ENCODE results near the gene TOR1A.

Gene TOR1A

DNA sequence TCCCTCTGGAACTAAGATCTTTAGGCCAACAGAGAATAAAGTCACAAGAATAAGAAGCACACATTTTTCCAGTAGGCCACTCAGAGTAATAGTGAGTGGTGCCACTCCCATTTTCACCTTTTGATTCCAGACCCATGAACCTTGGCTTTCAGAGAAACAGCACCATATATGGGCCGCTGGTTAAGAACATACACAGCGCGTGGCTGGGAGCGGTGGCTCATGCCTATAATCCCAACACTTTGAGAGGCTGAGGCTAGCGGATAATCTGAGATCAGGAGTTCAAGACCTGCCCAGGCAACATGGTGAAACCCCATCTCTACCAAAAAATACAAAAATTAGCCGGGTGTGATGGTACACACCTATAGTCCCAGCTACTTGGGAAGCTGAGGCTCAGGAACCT, 55.5 kb downstream of the TOR1A start:
- H3K79me2 ChIP-seq (ENCODE audit: insufficient read depth, low read depth): no peaks in the 10 kb centered on the region
- H3K9ac ChIP-seq: no peak overlapping the region
- no peaks in the 10 kb centered on the region for H4K20me1 ChIP-seq (ENCODE audit: insufficient read depth)
- H3K4me3 ChIP-seq (IDR thresholded peaks at IDR 0.05; ENCODE audit: insufficient read depth, low read depth, low read length): no peak overlapping the region
- H3K36me3 ChIP-seq (ENCODE audit: insufficient read depth): no peaks in the 10 kb centered on the region
- peaks cover 17% of the 10 kb centered on the region for H3K4me1 ChIP-seq (ENCODE audit: low read depth, poor library complexity, severe bottlenecking)
- TF ChIP-seq, protein P1, sequence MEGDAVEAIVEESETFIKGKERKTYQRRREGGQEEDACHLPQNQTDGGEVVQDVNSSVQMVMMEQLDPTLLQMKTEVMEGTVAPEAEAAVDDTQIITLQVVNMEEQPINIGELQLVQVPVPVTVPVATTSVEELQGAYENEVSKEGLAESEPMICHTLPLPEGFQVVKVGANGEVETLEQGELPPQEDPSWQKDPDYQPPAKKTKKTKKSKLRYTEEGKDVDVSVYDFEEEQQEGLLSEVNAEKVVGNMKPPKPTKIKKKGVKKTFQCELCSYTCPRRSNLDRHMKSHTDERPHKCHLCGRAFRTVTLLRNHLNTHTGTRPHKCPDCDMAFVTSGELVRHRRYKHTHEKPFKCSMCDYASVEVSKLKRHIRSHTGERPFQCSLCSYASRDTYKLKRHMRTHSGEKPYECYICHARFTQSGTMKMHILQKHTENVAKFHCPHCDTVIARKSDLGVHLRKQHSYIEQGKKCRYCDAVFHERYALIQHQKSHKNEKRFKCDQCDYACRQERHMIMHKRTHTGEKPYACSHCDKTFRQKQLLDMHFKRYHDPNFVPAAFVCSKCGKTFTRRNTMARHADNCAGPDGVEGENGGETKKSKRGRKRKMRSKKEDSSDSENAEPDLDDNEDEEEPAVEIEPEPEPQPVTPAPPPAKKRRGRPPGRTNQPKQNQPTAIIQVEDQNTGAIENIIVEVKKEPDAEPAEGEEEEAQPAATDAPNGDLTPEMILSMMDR (conservative IDR thresholded peaks at IDR 0.05; ENCODE audit: low read depth, low read length): no peak
- H3K27ac ChIP-seq: no peak overlapping the region
- no peaks in the 10 kb centered on the region; the same call in 1 of the 2 replicates for H3K27me3 ChIP-seq (ENCODE audit: insufficient read depth, low read depth)
- H2AFZ ChIP-seq (ENCODE audit: low read depth): no peak overlapping the region
- no peak overlapping the region for H3K4me2 ChIP-seq

DNA sequence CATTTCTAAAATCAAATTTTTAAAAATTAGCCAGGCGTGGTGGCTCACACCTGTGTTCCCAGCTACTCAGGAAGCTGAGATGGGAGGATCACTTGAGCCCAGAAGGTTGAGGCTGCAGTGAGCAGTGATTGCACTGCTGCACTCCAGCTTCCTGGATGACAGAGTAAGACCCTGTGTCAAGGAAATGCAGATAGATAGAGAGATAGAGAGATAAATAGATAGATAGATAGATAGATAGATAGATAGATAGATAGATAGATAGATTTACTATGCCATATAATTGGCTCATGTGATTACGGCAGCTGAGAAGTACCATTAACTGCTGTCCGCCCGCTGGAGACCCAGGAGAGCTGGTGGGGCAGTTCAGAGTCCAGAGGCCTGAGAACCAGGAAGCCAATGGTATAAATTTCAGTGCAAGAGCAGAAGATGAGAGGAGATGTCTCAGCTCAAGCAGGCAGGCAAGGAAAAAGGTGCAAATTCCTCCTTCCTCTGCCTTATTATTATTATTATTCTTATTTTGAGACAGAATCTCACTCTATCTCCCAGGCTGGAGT, 58.1 kb downstream of the TOR1A start:
- Histone ChIP-seq H3K79me2 (ENCODE audit: insufficient read depth, low read depth) (no peaks in the 10 kb centered on the region), H3K4me3 (IDR thresholded peaks at IDR 0.05; ENCODE audit: insufficient read depth, low read depth, low read length) (no peak overlapping the region), H3K9ac (no peak overlapping the region), H3K27me3 (ENCODE audit: insufficient read depth, low read depth) (no peaks in the 10 kb centered on the region), H3K4me2 (no peak overlapping the region), H2AFZ (ENCODE audit: low read depth) (no peak overlapping the region), H4K20me1 (ENCODE audit: insufficient read depth) (no peaks in the 10 kb centered on the region), H3K27ac (no peak overlapping the region), H3K4me1 (ENCODE audit: low read depth, poor library complexity, severe bottlenecking) (peaks cover 21% of the 10 kb centered on the region), H3K36me3 (ENCODE audit: insufficient read depth) (no peaks in the 10 kb centered on the region)
- TF ChIP-seq, protein P1 (conservative IDR thresholded peaks at IDR 0.05; ENCODE audit: low read depth, low read length): no peak

DNA sequence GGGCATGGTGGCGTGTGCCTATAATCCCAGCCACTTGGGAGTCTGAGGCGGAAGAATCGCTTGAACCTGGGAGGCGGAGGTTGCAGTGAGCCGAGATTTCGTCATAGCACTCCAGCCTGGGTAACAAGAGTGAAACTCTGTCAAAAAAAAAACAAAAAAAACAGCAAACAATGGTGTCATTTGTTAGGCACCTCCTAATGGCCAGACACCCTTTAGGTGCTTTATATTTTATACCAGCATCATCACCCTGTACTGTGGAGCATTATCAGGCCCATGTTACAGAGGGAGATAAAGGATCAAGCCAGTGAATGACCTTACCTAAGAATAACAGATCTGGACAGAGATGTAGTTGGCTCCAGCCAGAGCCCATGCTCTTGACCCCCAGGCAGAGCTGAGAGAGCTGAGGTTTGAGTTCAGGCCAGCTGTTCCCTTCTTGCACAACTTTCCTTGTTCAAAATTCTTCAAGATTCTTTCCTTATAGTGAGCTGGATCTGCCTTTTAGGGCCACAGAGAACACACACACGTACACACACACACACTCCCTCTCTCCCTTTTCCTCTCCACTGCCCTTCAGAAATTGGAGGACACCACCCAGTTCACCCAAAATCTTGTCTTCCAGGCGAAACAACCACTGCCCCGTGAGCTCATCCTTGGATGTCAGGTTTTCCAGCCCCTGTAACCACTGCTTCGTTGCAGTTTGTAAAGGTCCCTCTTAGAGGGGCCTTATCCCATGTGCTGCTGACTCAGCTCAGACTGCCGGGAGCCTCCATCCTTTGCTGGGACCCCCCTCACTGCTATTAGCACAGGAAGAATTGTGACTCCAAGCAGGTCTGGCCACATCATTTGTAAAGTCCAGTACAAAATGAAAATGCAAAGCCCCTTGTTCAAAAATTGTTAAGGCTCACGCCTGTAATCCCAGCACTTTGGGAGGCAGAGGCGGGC, 60.7 kb downstream of the TOR1A start:
- H3K4me3 ChIP-seq (IDR thresholded peaks at IDR 0.05; ENCODE audit: insufficient read depth, low read depth, low read length): no peak overlapping the region
- TF ChIP-seq, protein P1 (conservative IDR thresholded peaks at IDR 0.05; ENCODE audit: low read depth, low read length): no peak
- peaks cover 21% of the 10 kb centered on the region for H3K4me1 ChIP-seq (ENCODE audit: low read depth, poor library complexity, severe bottlenecking)
- H2AFZ ChIP-seq (ENCODE audit: low read depth): no peak overlapping the region
- H3K4me2 ChIP-seq: no peak overlapping the region
- H3K27ac ChIP-seq: no peak overlapping the region
- H3K27me3 ChIP-seq (ENCODE audit: insufficient read depth, low read depth): no peaks in the 10 kb centered on the region
- no peak overlapping the region for H3K9ac ChIP-seq
- H4K20me1 ChIP-seq (ENCODE audit: insufficient read depth): no peaks in the 10 kb centered on the region
- no peaks in the 10 kb centered on the region for H3K79me2 ChIP-seq (ENCODE audit: insufficient read depth, low read depth)
- no peaks in the 10 kb centered on the region for H3K36me3 ChIP-seq (ENCODE audit: insufficient read depth)
